ENCODE measurements around the gene ADAMTS18. TPM values are rescaled to one million over a fixed set of nuclear protein-coding genes. Genes with fewer than 3 reads are reported as not detected.

The ADAMTS18 gene
- total and polyA plus RNA-seq, 2 of the 8 experiments (the other 6 are each of a cell fraction or from before 2014, with no cell fraction given), result 0.05 to 0.19 TPM

DNA sequence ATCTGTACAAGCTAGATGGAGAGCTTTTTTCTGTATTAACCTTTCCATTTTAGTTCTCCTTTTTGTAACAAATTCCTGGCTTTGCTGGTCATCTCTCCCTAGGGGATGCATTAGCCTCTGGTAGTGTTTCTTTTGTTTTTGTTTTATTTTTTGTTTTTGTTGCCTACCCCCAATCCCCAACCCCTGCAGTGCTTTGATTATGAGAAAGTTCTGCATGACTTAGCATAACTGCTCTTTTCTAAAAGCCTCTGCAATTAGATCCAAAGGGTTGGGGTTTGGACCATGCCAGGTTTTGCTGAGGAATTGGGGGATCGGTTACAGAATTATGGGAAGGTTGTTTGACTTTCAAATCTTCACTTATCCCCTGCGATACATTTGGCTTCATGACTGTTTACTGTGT is 98.2 kb downstream of the ADAMTS18 start (continued):
- TF ChIP-seq SRF (IDR thresholded peaks at IDR 0.05; ENCODE audit: low read depth, low read length), result no peak
- no peak for TF ChIP-seq MAX (IDR thresholded peaks at IDR 0.05)
- TF ChIP-seq GTF2F1 (IDR thresholded peaks at IDR 0.05; ENCODE audit: borderline replicate concordance, low read depth, low read length), result no peak
- TF ChIP-seq CTBP2 (IDR thresholded peaks at IDR 0.05; ENCODE audit: borderline replicate concordance, insufficient read depth, insufficient read length, low read length), result no peak
- no peak for TF ChIP-seq SP2 (IDR thresholded peaks at IDR 0.05; ENCODE audit: low read length)
- no peak for TF ChIP-seq SIN3A (conservative IDR thresholded peaks at IDR 0.05 in 1 of 2, IDR thresholded peaks at IDR 0.05 in 1 of 2; ENCODE audit: low read depth in 1 of 2, low read length in 2 of 2)
- no peak for TF ChIP-seq YY1 (IDR thresholded peaks at IDR 0.05; ENCODE audit: low read depth, low read length)
- TF ChIP-seq RXRA (IDR thresholded peaks at IDR 0.05; ENCODE audit: insufficient read depth, low read depth, low read length), result no peak
- no peak for TF ChIP-seq HDAC6 (IDR thresholded peaks at IDR 0.05; ENCODE audit: low read depth, low read length)
- no peak for TF ChIP-seq BCL11A (IDR thresholded peaks at IDR 0.05; ENCODE audit: low read depth in 2 of 2, low read length in 2 of 2)
- no peak for TF ChIP-seq CTCF (IDR thresholded peaks at IDR 0.05; ENCODE audit: control extremely low read depth in 1 of 3, insufficient read depth in 1 of 3, low read depth in 1 of 3, low read length in 3 of 3)
- TF ChIP-seq, protein P1, sequence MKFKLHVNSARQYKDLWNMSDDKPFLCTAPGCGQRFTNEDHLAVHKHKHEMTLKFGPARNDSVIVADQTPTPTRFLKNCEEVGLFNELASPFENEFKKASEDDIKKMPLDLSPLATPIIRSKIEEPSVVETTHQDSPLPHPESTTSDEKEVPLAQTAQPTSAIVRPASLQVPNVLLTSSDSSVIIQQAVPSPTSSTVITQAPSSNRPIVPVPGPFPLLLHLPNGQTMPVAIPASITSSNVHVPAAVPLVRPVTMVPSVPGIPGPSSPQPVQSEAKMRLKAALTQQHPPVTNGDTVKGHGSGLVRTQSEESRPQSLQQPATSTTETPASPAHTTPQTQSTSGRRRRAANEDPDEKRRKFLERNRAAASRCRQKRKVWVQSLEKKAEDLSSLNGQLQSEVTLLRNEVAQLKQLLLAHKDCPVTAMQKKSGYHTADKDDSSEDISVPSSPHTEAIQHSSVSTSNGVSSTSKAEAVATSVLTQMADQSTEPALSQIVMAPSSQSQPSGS (IDR thresholded peaks at IDR 0.05; ENCODE audit: low read length), result no peak; the same call in 1 of the 2 replicates
- peak; percentile 37 for TF ChIP-seq NANOG (IDR thresholded peaks at IDR 0.05; ENCODE audit: insufficient read depth, low read depth, low read length, poor library complexity, severe bottlenecking)
- TF ChIP-seq EGR1 (IDR thresholded peaks at IDR 0.05; ENCODE audit: borderline replicate concordance, low read depth, low read length), result no peak
- TF ChIP-seq, protein P2, sequence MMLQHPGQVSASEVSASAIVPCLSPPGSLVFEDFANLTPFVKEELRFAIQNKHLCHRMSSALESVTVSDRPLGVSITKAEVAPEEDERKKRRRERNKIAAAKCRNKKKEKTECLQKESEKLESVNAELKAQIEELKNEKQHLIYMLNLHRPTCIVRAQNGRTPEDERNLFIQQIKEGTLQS (IDR thresholded peaks at IDR 0.05; ENCODE audit: insufficient read depth, low read depth, low read length), result no peak
- no peak for TF ChIP-seq RAD21 (IDR thresholded peaks at IDR 0.05 in 1 of 2, conservative IDR thresholded peaks at IDR 0.05 in 1 of 2; ENCODE audit: low read depth in 2 of 2, low read length in 2 of 2)
- TF ChIP-seq TEAD4 (IDR thresholded peaks at IDR 0.05; ENCODE audit: low read depth, low read length), result no peak
- TF ChIP-seq POU5F1 (IDR thresholded peaks at IDR 0.05; ENCODE audit: low read depth, low read length), result no peak
- no peak for TF ChIP-seq TAF1 (IDR thresholded peaks at IDR 0.05; ENCODE audit: low read depth, low read length)
- TF ChIP-seq CHD2 (IDR thresholded peaks at IDR 0.05; ENCODE audit: low read length), result no peak

All from H1 (cell line).